ENCODE results near the gene GOLGA3.
"Not testable (repeated sequence)": the region's sequence is repeated elsewhere in the genome, so short reads cannot be mapped to it uniquely, and the experiment has no call there.

The GOLGA3 gene

GRCh38 chr12:132828706-132829534, at the start of gene GOLGA3:
GOLGA3 (minus strand) TSS chr12:132828869; CDS start chr12:132822128, 6,741 bp downstream.
- DNase-seq, result peak; percentile 93

- not testable (repeated sequence) for DNase-seq
Observed at GRCh38 chr12:132874620-132875019, 46.0 kb upstream of the GOLGA3 start.

GRCh38 chr12:132874175-132874574, 45.5 kb upstream of the GOLGA3 start:
- no peak for DNase-seq

- DNase-seq, result no peak
Observed at GRCh38 chr12:132873724-132874123, 45.1 kb upstream of the GOLGA3 start.

- DNase-seq, result no peak
Observed at GRCh38 chr12:132872975-132873421, 44.3 kb upstream of the GOLGA3 start.

GRCh38 chr12:132872073-132872855, 43.6 kb upstream of the GOLGA3 start:
- no peak for DNase-seq

- DNase-seq, result no peak
Observed at GRCh38 chr12:132869551-132869950, 40.9 kb upstream of the GOLGA3 start.

GRCh38 chr12:132866251-132866828, 37.7 kb upstream of the GOLGA3 start:
- DNase-seq, result no peak

- no peak for DNase-seq
Observed at GRCh38 chr12:132861558-132861957, 32.9 kb upstream of the GOLGA3 start.

- no peak for DNase-seq
Observed at GRCh38 chr12:132858718-132859266, 30.1 kb upstream of the GOLGA3 start.

GRCh38 chr12:132857019-132857418, 28.4 kb upstream of the GOLGA3 start:
- not testable (repeated sequence) for DNase-seq

GRCh38 chr12:132856581-132856980, 27.9 kb upstream of the GOLGA3 start:
- no peak for DNase-seq

- not testable (repeated sequence) for DNase-seq
Observed at GRCh38 chr12:132855211-132855610, 26.5 kb upstream of the GOLGA3 start.

GRCh38 chr12:132853285-132854092, 24.8 kb upstream of the GOLGA3 start:
- no peak for DNase-seq

- no peak for DNase-seq
Observed at GRCh38 chr12:132852496-132852895, 23.8 kb upstream of the GOLGA3 start.

- no peak for DNase-seq
Observed at GRCh38 chr12:132851465-132851864, 22.8 kb upstream of the GOLGA3 start.

- DNase-seq, result no peak
Observed at GRCh38 chr12:132850291-132850690, 21.6 kb upstream of the GOLGA3 start.

- no peak for DNase-seq
Observed at GRCh38 chr12:132848521-132848920, 19.9 kb upstream of the GOLGA3 start.

GRCh38 chr12:132847363-132848356, 19.0 kb upstream of the GOLGA3 start:
- DNase-seq, result no peak

- DNase-seq, result not testable (repeated sequence)
Observed at GRCh38 chr12:132844681-132845080, 16.0 kb upstream of the GOLGA3 start.

- no peak for DNase-seq
Observed at GRCh38 chr12:132842449-132843045, 13.9 kb upstream of the GOLGA3 start.

Data from NCI-H345 (cell line).